NT2/D1 (cell line): ENCODE measurements around the gene C3AR1.

Experiments
- SUZ12 ChIP-seq: IDR thresholded peaks from 2 replicates; pipeline ENCODE4 v1.6.1; 2011; ENCODE audit not compliant: insufficient read length, insufficient read depth; ENCODE audit errors: extremely low read depth
- ZNF274 ChIP-seq: IDR thresholded peaks from 2 replicates; pipeline ENCODE4 v1.6.1; 2011; ENCODE audit warnings: mild to moderate bottlenecking, low read depth, low read length

GRCh38 chr12:8080120-8080519 lies 14.0 kb upstream of the C3AR1 start:
- TF ChIP-seq SUZ12: no peak
- TF ChIP-seq ZNF274: no peak
